SK-N-MC (cell line): ENCODE measurements around the gene JCHAIN.

ENCODE experiments used
- EZH2 ChIP-seq: fragments of 200-600 bp; sonication (generic); IDR thresholded peaks from one replicate; pipeline ENCODE4 v1.6.1; 2017; ENCODE audit warnings: antibody characterized with exemption
- POLR2AphosphoS5 ChIP-seq: IDR thresholded peaks from 2 replicates; pipeline ENCODE4 v1.6.1; 2012; ENCODE audit warnings: mild to moderate bottlenecking, low read depth, low read length, borderline replicate concordance

DNA sequence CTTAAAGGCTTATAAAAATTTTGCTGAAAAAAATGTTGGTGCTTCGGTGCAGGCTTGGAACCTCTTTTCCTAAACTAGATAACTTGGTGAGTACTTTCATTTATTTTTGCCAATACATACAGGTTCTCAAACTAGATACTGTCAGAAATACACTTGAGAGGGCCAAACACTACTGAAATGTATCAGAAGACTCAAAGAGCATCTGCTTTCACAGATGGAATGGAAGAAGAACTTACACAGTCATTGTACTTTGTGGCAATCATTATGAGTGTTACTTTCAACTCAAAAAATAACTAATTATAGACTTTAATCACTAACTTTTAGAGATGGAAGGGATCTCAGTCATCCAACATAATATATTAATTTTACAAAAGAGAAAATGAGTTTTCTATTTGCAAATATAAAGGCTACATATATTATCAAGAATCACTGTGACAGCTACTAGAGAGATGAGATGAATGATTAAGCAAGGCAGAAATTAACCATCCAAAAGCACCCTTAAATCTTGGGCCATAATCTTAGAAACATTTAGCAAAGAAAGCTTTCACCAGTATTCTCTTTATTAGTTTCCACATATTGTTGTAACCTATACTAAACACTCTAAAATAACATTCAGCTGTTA lies 36.7 kb downstream of the JCHAIN start:
- TF ChIP-seq POLR2AphosphoS5 (no peak), EZH2 (no peak)
